ENCODE measurements around the gene ABCG2.

GRCh38 chr4:88119943-88120342, 38.5 kb downstream of the ABCG2 start:
- TF ChIP-seq HDGF (IDR thresholded peaks at IDR 0.05; ENCODE audit: borderline replicate concordance): no peak
- no peak for TF ChIP-seq FOXA1 (IDR thresholded peaks at IDR 0.05)
- TF ChIP-seq SP1 (IDR thresholded peaks at IDR 0.05): no peak
- TF ChIP-seq BHLHE40 (IDR thresholded peaks at IDR 0.05; ENCODE audit: borderline replicate concordance): no peak
- no peak for TF ChIP-seq TARDBP (IDR thresholded peaks at IDR 0.05)
- TF ChIP-seq CTBP1 (IDR thresholded peaks at IDR 0.05; ENCODE audit: borderline replicate concordance): no peak
- no peak for TF ChIP-seq ELF4 (IDR thresholded peaks at IDR 0.05)
- TF ChIP-seq L3MBTL2 (conservative IDR thresholded peaks at IDR 0.05): no peak
- TF ChIP-seq FOXK2 (IDR thresholded peaks at IDR 0.05): no peak
- no peak for TF ChIP-seq LEF1 (IDR thresholded peaks at IDR 0.05; ENCODE audit: borderline replicate concordance)
- no peak for TF ChIP-seq FOXM1 (IDR thresholded peaks at IDR 0.05; ENCODE audit: borderline replicate concordance)

Measured in HEK293T (cell line).